ENCODE results near the gene EIF4B. TPM values are rescaled to one million over a fixed set of nuclear protein-coding genes. Genes with fewer than 3 reads are reported as not detected.
A peak's percentile ranks its signal among the peaks of the same experiment; 100 is the strongest.

EIF4B gene
- total RNA-seq, 1 donor from 2014 or later = 526 TPM

DNA sequence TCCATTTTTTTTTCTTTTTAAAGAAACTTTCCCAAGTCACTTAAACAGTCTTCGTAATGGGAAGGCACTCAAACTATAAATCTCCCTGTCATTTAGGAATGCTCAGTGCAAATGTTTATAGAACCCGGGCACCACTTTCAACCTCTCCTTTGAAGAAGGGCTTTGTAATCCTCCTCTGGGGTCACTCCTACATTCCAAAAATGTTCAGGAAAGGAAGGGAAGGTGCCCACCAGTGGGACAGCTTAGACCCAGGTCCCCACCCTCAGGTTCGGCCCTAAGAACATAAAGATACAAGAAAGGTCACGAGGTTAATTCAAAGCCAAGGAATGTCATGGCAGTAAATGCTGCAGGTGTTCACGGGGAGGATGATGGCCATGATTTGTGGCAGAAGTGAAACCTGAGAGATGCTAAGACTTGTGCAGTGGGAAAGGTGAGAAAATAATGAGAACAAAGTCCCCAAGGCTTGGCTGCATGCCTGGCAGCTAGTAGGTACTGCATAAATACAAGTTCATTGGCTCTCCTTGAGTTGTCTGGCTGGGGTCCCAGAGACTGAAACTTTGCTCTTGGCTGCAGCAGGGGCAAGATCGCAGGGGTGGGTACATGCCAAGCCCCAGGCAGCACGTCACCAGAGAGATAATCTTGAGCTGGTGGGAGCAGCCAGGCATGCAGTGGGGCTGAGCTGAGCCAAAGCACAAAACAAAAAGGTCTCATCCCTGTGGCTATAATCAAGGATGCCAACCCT is 36.3 kb upstream of the EIF4B start:
- Histone ChIP-seq H3K36me3 (ENCODE audit: control insufficient read depth, insufficient read depth, low read length) (no peaks in the 10 kb centered on the region), H3K27me3 (ENCODE audit: control insufficient read depth, insufficient read depth, low read length) (no peaks in the 10 kb centered on the region), H3K4me3 (ENCODE audit: low read depth, low read length) (no peak overlapping the region)
- DNase-seq (ENCODE audit: low read depth) = no peak
- TF ChIP-seq, protein P1, sequence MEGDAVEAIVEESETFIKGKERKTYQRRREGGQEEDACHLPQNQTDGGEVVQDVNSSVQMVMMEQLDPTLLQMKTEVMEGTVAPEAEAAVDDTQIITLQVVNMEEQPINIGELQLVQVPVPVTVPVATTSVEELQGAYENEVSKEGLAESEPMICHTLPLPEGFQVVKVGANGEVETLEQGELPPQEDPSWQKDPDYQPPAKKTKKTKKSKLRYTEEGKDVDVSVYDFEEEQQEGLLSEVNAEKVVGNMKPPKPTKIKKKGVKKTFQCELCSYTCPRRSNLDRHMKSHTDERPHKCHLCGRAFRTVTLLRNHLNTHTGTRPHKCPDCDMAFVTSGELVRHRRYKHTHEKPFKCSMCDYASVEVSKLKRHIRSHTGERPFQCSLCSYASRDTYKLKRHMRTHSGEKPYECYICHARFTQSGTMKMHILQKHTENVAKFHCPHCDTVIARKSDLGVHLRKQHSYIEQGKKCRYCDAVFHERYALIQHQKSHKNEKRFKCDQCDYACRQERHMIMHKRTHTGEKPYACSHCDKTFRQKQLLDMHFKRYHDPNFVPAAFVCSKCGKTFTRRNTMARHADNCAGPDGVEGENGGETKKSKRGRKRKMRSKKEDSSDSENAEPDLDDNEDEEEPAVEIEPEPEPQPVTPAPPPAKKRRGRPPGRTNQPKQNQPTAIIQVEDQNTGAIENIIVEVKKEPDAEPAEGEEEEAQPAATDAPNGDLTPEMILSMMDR (IDR thresholded peaks at IDR 0.05; ENCODE audit: insufficient read depth, low read length, poor library complexity, severe bottlenecking) = no peak

DNA sequence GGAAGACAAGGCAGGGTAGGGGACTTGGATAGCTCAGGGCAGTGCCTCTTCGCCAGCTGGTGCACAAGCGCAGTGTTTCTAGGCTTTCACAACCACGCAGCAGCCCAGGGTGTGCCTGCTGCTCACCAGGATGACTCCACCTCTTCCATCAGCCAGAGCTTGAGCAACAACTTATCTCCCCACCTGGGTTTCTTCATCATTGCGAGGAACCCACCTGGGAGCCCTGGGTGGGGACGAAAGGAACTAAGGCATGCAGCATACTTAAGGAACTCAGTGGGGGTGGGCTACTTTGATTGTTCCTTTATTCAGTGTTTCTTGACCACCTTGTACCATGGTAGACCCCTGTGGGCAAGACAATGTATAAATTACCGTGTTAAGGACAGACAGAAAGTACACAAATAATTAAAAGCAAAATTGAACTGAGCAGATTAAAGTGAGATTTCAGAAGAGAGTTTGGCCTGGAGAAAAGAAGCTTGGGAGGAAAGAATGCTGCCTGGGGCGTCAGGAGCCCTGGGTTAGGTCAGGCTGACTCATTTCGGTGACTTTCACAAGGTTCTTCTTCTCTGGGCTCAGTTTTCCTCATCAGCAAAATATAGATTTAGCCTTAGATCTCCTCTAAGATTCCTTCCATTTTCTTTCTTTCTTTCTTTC is 34.5 kb upstream of the EIF4B start:
- no peaks in the 10 kb centered on the region for H3K27me3 ChIP-seq (ENCODE audit: control insufficient read depth, insufficient read depth, low read length)
- no peak overlapping the region for H3K4me3 ChIP-seq (ENCODE audit: low read depth, low read length)
- no peak for DNase-seq (ENCODE audit: low read depth)
- TF ChIP-seq, protein P1 (IDR thresholded peaks at IDR 0.05; ENCODE audit: insufficient read depth, low read length, poor library complexity, severe bottlenecking) = no peak
- no peaks in the 10 kb centered on the region for H3K36me3 ChIP-seq (ENCODE audit: control insufficient read depth, insufficient read depth, low read length)

DNA sequence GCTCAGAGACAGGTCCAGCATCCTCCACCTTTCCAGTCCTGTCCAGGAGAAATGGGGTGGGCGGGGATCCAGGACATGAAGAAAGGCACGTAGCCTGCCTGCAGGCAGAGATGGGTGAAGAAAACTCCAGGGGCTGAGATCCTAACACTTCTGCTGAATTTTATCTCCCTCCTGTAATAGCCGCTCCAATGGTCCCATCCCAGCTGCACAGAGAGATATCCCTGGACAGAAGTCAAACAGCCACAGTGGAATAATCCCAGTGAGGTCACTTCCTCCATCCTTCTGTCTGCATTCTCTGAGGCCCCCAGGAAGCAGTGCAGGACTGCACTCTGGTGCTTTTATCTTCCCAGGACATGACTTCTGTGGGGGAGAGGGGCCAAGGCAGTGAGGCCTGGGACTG is 31.1 kb upstream of the EIF4B start:
- TF ChIP-seq, protein P1 (IDR thresholded peaks at IDR 0.05; ENCODE audit: insufficient read depth, low read length, poor library complexity, severe bottlenecking) = no peak
- Histone ChIP-seq H3K27me3 (ENCODE audit: control insufficient read depth, insufficient read depth, low read length) (no peaks in the 10 kb centered on the region), H3K36me3 (ENCODE audit: control insufficient read depth, insufficient read depth, low read length) (no peaks in the 10 kb centered on the region), H3K4me3 (ENCODE audit: low read depth, low read length) (no peak overlapping the region)
- no peak for DNase-seq (ENCODE audit: low read depth)

DNA sequence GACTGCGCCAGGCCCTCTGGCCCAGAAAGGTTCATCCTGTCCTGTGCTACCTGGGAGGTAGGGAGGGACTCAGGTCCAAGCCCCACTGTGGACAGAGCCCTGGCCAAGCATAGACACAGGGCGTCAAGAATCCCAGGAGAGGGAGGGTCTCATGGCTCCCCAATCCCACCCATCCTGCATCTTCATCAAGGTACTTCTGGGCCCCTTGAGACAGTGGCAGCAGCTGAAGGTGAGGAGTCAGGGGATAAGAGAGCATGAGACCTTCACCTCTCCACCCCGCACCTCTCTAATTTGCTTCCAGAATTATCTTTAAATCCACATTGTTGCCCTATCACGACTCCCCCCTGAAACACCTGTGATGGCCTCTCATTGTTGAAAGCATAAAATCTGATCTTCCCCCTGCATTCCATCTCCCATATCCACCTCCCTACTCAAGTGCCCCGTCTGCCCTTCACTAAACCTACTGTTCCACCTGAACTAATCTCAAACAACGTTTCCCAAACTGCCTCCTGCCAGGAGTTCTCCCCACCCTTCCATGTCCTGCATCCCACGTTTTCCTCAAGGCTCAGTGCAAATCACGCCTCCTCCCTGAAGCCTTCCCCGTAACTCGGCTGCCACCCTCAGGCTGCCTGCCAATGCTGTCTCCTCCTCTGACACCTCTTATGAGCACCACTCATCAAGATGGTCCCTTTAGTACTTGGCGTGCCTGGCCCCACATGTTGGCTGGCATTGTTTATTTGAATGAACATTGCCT is 30.3 kb upstream of the EIF4B start:
- no peak for DNase-seq (ENCODE audit: low read depth)
- TF ChIP-seq, protein P1 (IDR thresholded peaks at IDR 0.05; ENCODE audit: insufficient read depth, low read length, poor library complexity, severe bottlenecking) = peak; percentile 52
- Histone ChIP-seq H3K27me3 (ENCODE audit: control insufficient read depth, insufficient read depth, low read length) (no peaks in the 10 kb centered on the region), H3K36me3 (ENCODE audit: control insufficient read depth, insufficient read depth, low read length) (no peaks in the 10 kb centered on the region), H3K4me3 (ENCODE audit: low read depth, low read length) (no peak overlapping the region)

- no peak overlapping the region for H3K4me3 ChIP-seq (ENCODE audit: low read depth, low read length)
- no peaks in the 10 kb centered on the region for H3K27me3 ChIP-seq (ENCODE audit: control insufficient read depth, insufficient read depth, low read length)
- H3K36me3 ChIP-seq (ENCODE audit: control insufficient read depth, insufficient read depth, low read length) = no peaks in the 10 kb centered on the region
- no peak for DNase-seq (ENCODE audit: low read depth)
- TF ChIP-seq, protein P1 (IDR thresholded peaks at IDR 0.05; ENCODE audit: insufficient read depth, low read length, poor library complexity, severe bottlenecking) = no peak
Observed at GRCh38 chr12:52976574-52977071, 29.6 kb upstream of the EIF4B start.
